ENCODE results near the gene GASK1B. TPM values are rescaled to one million over a fixed set of nuclear protein-coding genes. Genes with fewer than 3 reads are reported as not detected.

The GASK1B gene
- polyA plus RNA-seq (ENCODE audit: insufficient read length in 4 of 4), result 10 to 100 TPM; 27.9 to 43.1 (median 34.3) TPM

DNA sequence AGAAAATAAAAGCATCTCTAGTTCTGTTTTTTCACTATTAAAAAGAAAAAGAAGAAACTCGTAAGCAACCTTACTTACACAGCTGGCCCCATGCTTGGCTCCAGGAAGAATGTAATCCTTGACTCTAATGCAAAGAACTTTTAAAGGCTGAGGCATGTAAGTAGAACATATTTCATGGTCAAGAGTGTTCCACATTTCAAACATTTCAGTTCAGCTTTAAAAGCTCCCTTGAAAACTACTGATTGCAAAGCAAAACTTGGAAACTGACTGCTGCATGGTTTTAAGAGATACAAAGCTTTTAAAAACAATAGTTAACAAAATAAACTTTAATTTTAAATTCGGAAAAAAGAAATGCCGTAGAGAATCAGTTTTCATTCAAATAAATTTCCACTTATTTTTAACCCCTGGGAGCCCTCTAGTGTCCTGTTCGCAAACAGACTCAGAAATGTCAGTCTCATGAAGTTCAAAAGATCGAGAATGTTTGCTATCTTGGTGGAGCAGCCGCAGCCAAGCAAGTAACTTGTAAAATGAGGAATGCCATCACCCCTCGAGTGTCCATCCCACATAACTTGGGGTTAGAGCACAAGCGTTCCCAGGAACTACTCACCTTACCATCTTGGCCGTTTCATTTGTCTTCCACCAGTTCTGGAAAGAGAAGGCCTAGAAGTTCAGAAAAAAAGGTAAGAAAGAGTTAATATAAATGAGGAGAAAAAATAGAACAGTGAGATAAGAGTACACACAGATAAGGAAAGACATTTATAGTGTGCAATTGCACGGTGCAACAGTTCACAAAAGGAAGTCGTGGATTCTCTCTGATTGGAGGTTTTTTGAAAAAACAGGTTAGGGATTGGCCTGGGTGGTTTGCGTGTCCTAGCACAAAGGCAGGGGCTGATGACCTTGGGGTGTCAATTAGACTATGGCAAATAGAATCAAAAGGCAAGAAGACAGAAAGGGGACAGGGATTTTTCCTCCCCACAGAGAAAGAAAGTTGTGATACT lies at the start of gene GASK1B:
Gene GASK1B (minus strand): TSS at position 765 of the 998 bp plus-strand sequence. CDS start 1,650 bp downstream, outside the sequence.
- peak in 1 of 4 donors; percentile 35 for DNase-seq (ENCODE audit: low read depth in 4 of 4, low spot score in 2 of 4)

DNA sequence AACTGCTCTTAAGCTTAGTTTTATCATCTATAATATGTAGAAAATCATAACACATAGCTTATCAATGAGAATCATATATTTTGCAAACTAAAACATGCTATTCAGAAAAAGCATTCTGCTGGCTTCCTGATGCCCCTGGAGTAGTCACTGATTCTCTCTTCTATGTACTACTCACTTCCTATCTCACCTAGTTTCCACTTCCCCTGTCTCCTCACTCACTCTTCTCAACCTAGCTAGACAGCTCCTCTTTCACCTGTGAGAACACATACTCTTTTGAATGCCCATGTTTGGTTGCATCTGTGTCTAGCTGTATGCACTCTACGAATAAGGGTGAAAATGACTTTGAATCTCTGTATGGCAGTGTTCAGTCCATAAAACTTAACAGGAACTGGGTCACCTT lies 46.8 kb upstream of the GASK1B start:
- DNase-seq (ENCODE audit: low read depth in 4 of 4, low spot score in 2 of 4), result no peak

DNA sequence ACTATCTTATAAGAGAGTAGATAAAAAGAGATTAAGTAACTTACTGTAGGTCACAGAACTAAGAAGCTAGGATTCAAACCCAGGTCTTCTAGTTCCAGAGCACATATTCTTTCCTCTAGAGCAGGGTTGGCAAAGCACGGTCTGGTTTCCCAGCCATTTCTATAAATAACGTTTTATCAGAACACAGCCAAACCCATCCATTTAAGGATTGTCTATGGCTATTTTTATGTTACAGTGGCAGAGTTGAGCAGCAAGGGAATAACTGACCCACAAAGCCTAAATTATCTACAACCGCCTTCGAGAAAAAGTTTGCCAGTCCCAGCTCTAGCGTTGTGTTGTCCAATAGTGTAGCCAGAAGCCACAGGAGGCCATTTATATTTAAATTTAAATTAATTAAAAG lies 44.9 kb upstream of the GASK1B start:
- no peak for DNase-seq (ENCODE audit: low read depth in 4 of 4, low spot score in 2 of 4)

GRCh38 chr4:158214856-158215255 lies 42.0 kb upstream of the GASK1B start:
- DNase-seq (ENCODE audit: low read depth in 4 of 4, low spot score in 2 of 4), result no peak

DNA sequence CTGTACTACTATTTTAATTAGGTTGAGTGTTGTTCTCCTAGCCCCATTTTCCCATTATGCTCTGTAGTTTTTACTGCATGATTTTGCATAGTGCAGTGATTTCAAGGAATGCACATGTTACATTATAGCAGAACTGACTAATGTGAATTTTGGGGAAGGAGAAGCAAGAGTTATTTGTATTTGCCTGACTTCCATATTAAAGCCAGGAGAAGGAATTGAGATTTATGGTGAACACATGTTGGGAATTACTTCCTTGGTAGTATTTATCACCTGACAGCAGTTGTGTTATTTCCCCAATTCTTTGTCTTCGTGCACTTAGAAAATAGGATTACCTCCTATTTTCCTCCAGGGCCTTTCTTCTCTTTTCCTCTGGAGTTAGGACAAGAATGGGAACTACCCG lies 40.6 kb upstream of the GASK1B start:
- DNase-seq (ENCODE audit: low read depth in 4 of 4, low spot score in 2 of 4), result no peak

- DNase-seq (ENCODE audit: low read depth in 4 of 4, low spot score in 2 of 4), result no peak
Observed at GRCh38 chr4:158211222-158211621, 38.4 kb upstream of the GASK1B start.

DNA sequence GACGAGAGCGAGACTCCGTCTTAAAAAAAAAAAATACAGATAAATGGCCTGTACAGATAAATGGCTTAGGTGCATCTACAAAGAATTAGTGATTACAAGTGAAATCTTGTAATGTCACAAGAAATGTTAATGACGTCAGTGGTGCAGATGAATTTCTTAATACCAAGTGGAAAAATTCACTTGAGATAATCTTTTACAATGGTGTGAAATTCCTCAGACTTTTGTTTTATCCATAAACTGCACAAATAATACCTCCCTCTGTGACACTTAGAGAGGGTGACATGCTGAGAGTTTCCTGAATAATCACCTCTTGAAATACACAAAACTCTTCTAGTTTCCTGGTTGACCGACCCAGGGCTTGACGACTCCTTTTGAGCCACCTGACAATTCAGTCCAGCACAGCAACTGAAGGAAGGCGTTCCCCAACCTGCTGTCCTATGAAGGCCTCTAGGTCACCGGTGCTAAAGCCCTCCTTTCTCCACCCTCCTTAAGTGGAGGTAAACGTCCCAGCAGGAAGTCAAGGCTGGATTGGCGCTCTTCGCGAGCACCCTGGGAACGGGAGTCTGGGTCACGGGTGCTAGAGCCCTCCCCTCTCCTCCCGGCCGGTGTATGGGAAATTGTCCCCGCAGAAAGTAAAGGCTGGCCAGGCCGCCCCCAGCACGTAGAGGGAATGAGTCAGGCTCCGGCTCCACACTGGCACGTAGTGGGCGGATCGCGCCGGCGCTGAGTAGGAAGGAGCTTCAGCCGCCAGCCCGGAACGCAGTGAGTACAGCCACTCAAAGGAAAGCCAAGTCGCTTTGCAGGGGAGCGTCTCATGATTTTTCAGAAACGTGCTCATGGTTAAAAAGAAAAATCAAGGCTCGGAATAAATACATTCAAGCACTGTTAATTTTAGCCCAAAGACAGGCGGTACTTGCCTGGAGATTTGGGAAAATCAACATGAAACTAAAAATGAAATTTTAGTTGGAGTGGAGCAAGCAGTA lies 37.3 kb upstream of the GASK1B start, which contains the start of gene TMEM144:
Gene TMEM144 (plus strand): TSS at position 662 of the 983 bp plus-strand sequence. CDS start 2,182 bp downstream, outside the sequence.
- DNase-seq (ENCODE audit: low read depth in 4 of 4, low spot score in 2 of 4), result peak; percentile 45 to 72 (median 55)

- no peak for DNase-seq (ENCODE audit: low read depth in 4 of 4, low spot score in 2 of 4)
Observed at GRCh38 chr4:158208963-158209640, 36.3 kb upstream of the GASK1B start.

DNA sequence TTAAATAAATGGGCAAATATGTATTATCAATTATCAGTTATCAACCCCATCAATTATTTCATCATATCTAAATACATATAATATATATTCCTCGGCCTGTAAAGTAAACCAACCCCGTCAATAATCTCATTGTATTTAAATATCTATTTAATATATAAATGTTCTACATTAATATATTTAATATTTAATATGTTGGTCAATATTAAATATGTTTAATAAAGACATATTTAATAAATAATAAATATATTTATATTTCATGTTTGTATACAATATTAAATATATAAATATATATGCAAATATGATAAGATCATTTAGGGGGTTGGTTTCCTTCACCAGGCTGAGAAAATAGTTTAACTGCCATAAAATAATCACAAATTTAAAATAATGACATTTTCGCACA lies 31.1 kb upstream of the GASK1B start:
- no peak for DNase-seq (ENCODE audit: low read depth in 4 of 4, low spot score in 2 of 4)

DNA sequence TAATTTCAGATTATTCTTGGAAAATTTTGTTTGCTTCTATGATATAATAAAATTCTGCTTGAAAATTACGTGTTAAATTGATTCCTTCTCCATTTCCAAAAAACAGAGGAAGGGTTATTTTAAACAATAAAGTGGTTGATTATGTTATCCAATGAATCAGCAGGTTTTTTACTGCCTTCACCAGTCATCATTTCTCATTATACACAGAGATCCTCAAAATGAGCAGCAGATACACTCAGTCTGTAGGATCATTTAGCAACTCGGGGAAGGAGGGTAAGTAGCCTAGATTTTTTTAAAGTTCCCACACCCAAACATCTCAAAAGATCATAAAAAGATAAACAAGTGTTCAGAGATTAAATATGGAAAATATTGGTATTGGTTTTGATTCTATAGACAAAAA lies 30.6 kb upstream of the GASK1B start:
- no peak for DNase-seq (ENCODE audit: low read depth in 4 of 4, low spot score in 2 of 4)

GRCh38 chr4:158202481-158202880 lies 29.7 kb upstream of the GASK1B start:
- no peak for DNase-seq (ENCODE audit: low read depth in 4 of 4, low spot score in 2 of 4)

- DNase-seq (ENCODE audit: low read depth in 4 of 4, low spot score in 2 of 4), result no peak
Observed at GRCh38 chr4:158201876-158202275, 29.1 kb upstream of the GASK1B start.

DNA sequence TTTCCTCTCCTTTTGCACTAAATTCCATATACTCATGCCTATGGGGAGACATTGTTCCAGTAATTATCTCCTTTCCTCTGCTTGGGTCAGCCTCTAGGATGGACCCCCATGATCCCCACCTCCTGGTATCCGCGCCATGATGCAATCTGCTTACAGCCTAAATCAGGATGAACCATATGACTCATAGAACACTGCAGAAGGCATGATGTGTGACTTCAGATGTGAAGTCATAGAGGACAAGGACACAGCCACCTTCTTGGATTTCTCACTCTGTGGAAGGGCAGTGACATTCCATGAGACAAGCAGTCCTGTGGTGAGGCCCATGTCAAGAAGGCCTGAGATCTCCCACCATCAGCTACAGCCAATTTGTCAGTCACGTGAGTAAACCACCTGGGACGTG lies 28.5 kb upstream of the GASK1B start:
- no peak for DNase-seq (ENCODE audit: low read depth in 4 of 4, low spot score in 2 of 4)

- no peak for DNase-seq (ENCODE audit: low read depth in 4 of 4, low spot score in 2 of 4)
Observed at GRCh38 chr4:158200214-158200613, 27.4 kb upstream of the GASK1B start.

- no peak for DNase-seq (ENCODE audit: low read depth in 4 of 4, low spot score in 2 of 4)
Observed at GRCh38 chr4:158197194-158197776, 24.5 kb upstream of the GASK1B start.

DNA sequence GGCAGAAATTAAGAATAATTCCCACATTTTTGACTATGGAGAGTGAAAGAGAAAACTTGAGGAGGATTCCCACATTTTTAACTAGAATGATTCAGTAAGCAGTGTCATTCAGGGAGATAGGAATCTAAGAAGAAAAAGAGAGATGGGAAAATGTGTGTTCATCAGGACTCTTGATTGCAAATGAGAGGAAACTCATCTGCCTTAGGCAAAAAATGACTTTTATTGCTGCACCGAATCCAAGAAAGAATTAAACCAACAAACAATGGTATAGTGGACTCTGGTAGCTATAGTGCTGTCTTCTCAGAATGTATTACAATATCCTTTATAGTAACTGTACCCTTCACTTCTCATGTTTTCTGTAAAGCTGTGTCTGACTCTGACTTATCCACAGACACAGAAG lies 22.5 kb upstream of the GASK1B start:
- no peak for DNase-seq (ENCODE audit: low read depth in 4 of 4, low spot score in 2 of 4)

DNA sequence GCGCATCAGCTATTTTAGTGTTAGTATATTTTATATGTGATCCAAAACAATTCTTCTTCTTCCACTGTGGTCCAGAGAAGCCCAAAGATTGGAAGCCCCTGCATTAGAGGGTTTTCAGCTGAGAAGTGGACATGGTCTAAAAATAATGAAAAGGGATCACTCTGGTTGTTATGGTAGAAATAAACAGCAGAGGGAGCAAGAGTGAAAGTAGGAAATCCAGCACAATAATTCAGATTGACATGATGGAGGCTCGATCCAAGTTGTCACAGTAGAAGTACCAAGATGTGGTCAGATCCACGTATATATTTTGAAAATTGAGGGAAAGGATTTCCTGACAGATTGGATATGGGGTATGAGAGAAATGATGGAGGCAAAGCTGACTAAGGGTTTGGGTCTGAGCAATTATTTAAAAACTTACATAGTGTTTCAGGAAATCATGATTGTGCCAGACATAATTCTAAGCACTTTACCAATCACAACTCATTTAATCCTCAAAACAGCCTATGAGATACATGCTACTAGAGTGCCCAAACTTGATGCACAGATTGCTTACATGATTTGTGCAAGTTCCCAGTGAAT lies 20.4 kb upstream of the GASK1B start:
- no peak for DNase-seq (ENCODE audit: low read depth in 4 of 4, low spot score in 2 of 4)

GRCh38 chr4:158192439-158193158 lies 19.8 kb upstream of the GASK1B start:
- no peak for DNase-seq (ENCODE audit: low read depth in 4 of 4, low spot score in 2 of 4)

- no peak for DNase-seq (ENCODE audit: low read depth in 4 of 4, low spot score in 2 of 4)
Observed at GRCh38 chr4:158190718-158191117, 17.9 kb upstream of the GASK1B start.

Data from left renal cortex interstitium (tissue), 4 donors.